ENCODE data around the gene SNORC.

DNA sequence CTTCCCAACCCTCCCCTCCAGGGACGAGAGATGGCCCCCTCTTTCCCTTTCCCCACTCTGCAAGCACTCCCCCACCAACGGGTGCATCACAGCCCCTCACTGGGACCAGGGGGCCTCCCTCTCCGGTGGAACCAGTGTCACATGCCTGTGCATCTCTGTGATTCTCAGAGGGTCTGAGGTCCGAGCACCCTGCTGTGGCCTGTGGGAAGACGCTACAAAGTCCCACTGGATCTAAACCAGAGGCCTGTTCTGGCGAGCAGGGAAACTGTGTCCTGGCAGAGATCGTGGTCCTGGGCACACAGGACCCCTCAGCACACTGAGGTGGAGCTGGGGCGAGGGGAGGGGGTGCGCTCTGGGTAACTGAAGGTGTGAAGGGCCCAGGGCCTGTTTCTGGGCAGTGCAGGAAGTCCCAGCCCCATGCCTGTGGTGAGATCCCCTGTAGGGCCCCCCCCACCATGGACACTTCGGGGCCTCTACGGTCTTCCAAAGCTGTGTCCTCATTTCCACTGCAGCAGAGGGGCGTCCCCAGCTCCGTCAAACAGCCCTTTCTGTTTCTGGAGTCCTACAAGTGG lies 8.0 kb downstream of the SNORC start:
- TF ChIP-seq POLR2A (IDR thresholded peaks at IDR 0.05; ENCODE audit: low read depth, low read length): no peak
- TF ChIP-seq, protein P1, sequence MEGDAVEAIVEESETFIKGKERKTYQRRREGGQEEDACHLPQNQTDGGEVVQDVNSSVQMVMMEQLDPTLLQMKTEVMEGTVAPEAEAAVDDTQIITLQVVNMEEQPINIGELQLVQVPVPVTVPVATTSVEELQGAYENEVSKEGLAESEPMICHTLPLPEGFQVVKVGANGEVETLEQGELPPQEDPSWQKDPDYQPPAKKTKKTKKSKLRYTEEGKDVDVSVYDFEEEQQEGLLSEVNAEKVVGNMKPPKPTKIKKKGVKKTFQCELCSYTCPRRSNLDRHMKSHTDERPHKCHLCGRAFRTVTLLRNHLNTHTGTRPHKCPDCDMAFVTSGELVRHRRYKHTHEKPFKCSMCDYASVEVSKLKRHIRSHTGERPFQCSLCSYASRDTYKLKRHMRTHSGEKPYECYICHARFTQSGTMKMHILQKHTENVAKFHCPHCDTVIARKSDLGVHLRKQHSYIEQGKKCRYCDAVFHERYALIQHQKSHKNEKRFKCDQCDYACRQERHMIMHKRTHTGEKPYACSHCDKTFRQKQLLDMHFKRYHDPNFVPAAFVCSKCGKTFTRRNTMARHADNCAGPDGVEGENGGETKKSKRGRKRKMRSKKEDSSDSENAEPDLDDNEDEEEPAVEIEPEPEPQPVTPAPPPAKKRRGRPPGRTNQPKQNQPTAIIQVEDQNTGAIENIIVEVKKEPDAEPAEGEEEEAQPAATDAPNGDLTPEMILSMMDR (conservative IDR thresholded peaks at IDR 0.05; ENCODE audit: low read depth, low read length): no peak
- no peak for TF ChIP-seq CEBPB (IDR thresholded peaks at IDR 0.05; ENCODE audit: low read depth, low read length)
- TF ChIP-seq RCOR1 (IDR thresholded peaks at IDR 0.05; ENCODE audit: insufficient replicate concordance, low read length): no peak
- TF ChIP-seq NFE2L2 (IDR thresholded peaks at IDR 0.05; ENCODE audit: low read depth, low read length): no peak
- TF ChIP-seq RFX5 (IDR thresholded peaks at IDR 0.05; ENCODE audit: low read depth, low read length): no peak
- TF ChIP-seq, protein P2, sequence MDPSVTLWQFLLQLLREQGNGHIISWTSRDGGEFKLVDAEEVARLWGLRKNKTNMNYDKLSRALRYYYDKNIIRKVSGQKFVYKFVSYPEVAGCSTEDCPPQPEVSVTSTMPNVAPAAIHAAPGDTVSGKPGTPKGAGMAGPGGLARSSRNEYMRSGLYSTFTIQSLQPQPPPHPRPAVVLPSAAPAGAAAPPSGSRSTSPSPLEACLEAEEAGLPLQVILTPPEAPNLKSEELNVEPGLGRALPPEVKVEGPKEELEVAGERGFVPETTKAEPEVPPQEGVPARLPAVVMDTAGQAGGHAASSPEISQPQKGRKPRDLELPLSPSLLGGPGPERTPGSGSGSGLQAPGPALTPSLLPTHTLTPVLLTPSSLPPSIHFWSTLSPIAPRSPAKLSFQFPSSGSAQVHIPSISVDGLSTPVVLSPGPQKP (IDR thresholded peaks at IDR 0.05; ENCODE audit: borderline replicate concordance, low read depth, low read length): no peak
- TF ChIP-seq SMC3 (IDR thresholded peaks at IDR 0.05; ENCODE audit: low read depth, low read length): no peak
- TF ChIP-seq MAZ (IDR thresholded peaks at IDR 0.05; ENCODE audit: borderline replicate concordance, low read depth, low read length): no peak
- TF ChIP-seq, protein P3, sequence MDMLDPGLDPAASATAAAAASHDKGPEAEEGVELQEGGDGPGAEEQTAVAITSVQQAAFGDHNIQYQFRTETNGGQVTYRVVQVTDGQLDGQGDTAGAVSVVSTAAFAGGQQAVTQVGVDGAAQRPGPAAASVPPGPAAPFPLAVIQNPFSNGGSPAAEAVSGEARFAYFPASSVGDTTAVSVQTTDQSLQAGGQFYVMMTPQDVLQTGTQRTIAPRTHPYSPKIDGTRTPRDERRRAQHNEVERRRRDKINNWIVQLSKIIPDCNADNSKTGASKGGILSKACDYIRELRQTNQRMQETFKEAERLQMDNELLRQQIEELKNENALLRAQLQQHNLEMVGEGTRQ (IDR thresholded peaks at IDR 0.05; ENCODE audit: low read depth, low read length): no peak
- TF ChIP-seq CHD1 (IDR thresholded peaks at IDR 0.05; ENCODE audit: low read depth, low read length): no peak
